SJSA1 (cell line): ENCODE measurements around the gene SH2D1A. TPM values are rescaled to one million over a fixed set of nuclear protein-coding genes. Genes with fewer than 3 reads are reported as not detected.

Experiments
- DNase-seq, 2 experiments: peaks; one replicate each; pipeline ENCODE4 v3.0.0-alpha.2; 2015 to 2020; ENCODE audit warnings: low spot score in 2 of 2, low read depth in 1 of 2
- H3K27ac ChIP-seq: fragments of 250-450 bp; sonication (Bioruptor Pico); 2 replicates; pipeline ENCODE4 v1.5.1; 2020; ENCODE audit warnings: mild to moderate bottlenecking, moderate library complexity
- H3K27me3 ChIP-seq: fragments of 250-450 bp; sonication (Bioruptor Pico); replicated peaks from 2 replicates; pipeline ENCODE4 v1.5.1; 2020; ENCODE audit warnings: mild to moderate bottlenecking, moderate library complexity
- H3K36me3 ChIP-seq: fragments of 250-450 bp; sonication (Bioruptor Pico); 2 replicates; pipeline ENCODE4 v1.5.1; 2020; ENCODE audit warnings: mild to moderate bottlenecking
- H3K4me1 ChIP-seq: fragments of 250-450 bp; sonication (Bioruptor Pico); replicated peaks from 2 replicates; pipeline ENCODE4 v1.6.1; 2021; ENCODE audit warnings: mild to moderate bottlenecking
- H3K4me3 ChIP-seq: fragments of 250-450 bp; sonication (Bioruptor Pico); 2 replicates; pipeline ENCODE4 v1.5.1; 2020; ENCODE audit warnings: mild to moderate bottlenecking
- H3K9me3 ChIP-seq: fragments of 250-450 bp; sonication (Bioruptor Pico); replicated peaks from 2 replicates; pipeline ENCODE4 v1.5.1; 2020; ENCODE audit warnings: mild to moderate bottlenecking
- total RNA-seq: library from RNA; depleted of rRNA; stranded (reverse); fragments of >200 nt; shearing (Covaris generic); gene quantifications from 2 replicates; pipeline ENCODE4 v1.2.3, GENCODE V29; 2014; rRNA removed

The SH2D1A gene
- total RNA-seq, 1 experiment from 2014 or later = not detected

- Histone ChIP-seq H3K27ac (no peak overlapping the region), H3K4me3 (no peak overlapping the region), H3K27me3 (no peaks in the 10 kb centered on the region), H3K4me1 (no peaks in the 10 kb centered on the region), H3K9me3 (no peaks in the 10 kb centered on the region), H3K36me3 (no peaks in the 10 kb centered on the region)
- DNase-seq = no peak
These were observed 67.9 kb downstream of the SH2D1A start for GRCh38 chrX:124414281-124414680.

DNA sequence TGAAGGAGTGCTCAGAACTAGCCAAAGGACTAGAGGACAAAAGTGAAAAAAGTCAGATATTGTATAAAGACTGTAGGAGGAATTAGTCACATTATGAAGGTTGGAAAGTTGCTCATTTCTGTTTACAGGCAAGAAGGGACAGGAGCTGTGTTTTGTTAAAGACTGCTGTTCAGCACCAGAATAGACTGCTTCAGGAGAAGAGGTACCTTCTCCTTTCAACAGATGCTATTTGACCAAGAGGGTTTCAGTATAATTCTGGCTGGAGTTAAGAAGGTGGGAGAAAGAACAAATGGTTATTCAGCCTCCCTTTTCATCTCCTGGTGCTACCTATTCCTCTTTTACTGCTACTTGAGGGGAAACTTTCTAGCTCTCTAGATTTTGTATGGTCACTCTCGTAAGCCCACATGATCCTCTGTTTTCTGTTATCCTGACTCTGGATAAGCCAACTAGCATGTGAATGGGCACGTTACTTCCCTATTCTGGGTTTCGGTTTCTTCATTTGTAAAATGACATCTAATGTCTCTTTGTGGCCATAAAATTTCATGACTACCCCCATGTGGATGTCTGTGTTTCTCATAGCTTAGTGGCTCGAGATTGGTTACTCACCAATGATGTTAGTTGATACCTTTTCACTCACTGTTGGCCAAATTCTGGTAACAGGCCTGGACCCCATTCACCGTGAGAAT is 68.9 kb downstream of the SH2D1A start:
- Histone ChIP-seq H3K36me3 (no peaks in the 10 kb centered on the region), H3K4me3 (no peak overlapping the region), H3K27me3 (no peaks in the 10 kb centered on the region), H3K27ac (no peak overlapping the region), H3K4me1 (no peaks in the 10 kb centered on the region), H3K9me3 (no peaks in the 10 kb centered on the region)
- no peak for DNase-seq

DNA sequence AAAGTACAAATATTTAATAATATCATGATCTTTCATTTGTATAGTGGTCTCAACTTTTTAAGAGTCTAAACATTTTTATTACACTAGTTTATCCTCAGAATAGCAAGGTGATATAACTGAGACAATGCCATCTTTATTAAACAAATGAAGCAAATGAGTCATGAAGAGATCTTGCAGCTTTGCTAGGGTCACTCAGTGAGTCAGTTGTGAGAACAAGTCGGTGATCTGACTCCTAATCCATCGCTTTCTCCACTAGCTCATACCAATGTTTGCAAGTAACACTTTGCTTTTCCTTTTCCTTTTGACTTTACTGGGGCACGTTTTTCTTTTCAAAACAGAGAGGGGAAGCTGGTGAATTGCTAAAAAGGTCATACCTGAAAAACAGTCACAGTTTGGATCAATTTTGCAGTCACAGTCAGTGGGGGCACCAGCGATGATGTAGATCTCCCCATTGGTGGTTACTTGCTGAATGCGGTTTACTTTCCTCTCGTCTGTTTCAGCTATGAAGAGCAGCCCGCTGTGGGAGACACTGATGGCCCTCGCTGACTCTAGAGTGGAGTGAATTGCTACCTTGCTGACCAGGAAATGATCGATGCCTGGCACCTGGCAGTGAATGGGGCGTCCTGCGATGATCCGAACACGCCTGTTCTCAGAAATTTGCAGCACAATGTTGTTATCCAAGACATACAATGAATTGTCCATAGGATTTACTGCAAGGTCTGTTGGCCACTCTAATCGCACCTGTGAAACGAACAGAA is 75.7 kb downstream of the SH2D1A start:
- H3K27ac ChIP-seq = no peak overlapping the region
- H3K36me3 ChIP-seq = no peaks in the 10 kb centered on the region
- no peak for DNase-seq
- no peak overlapping the region for H3K4me3 ChIP-seq
- no peaks in the 10 kb centered on the region for H3K9me3 ChIP-seq
- no peaks in the 10 kb centered on the region for H3K4me1 ChIP-seq
- H3K27me3 ChIP-seq = no peaks in the 10 kb centered on the region

Other genes starting within 250 kb of the SH2D1A start
- gene TEX13D, start 13.9 kb upstream of the SH2D1A start, total RNA-seq = not detected in 2 replicates